Pulmonary artery endothelial cell (primary cell): ENCODE measurements around the gene IPO7. TPM values are rescaled to one million over a fixed set of nuclear protein-coding genes. Genes with fewer than 3 reads are reported as not detected.

Experiments used
- DNase-seq: peaks from one replicate; pipeline ENCODE4 v3.0.0-alpha.2; 2011; ENCODE audit warnings: low read depth, low spot score
- total RNA-seq: library from RNA; depleted of rRNA; stranded (reverse); fragments of >200 nt; gene quantifications from 2 replicates; pipeline ENCODE4 v1.2.3, GENCODE V29; 2014

Gene IPO7
- total RNA-seq, 1 donor from 2014 or later = 135 TPM

- no peak for DNase-seq
Observed at GRCh38 chr11:9490376-9490775, 105.9 kb downstream of the IPO7 start.

- no peak for DNase-seq
Observed at GRCh38 chr11:9493492-9493891, 109.0 kb downstream of the IPO7 start.

- no peak for DNase-seq
Observed at GRCh38 chr11:9494316-9494715, 109.9 kb downstream of the IPO7 start.

- no peak for DNase-seq
Observed at GRCh38 chr11:9495803-9496514, 111.5 kb downstream of the IPO7 start.

Other genes starting within 250 kb of the IPO7 start
- gene DENND5A, start 119.3 kb upstream of the IPO7 start, total RNA-seq = 185 and 210 TPM in 2 replicates
- gene TMEM41B, start 70.1 kb upstream of the IPO7 start, total RNA-seq = 45.8 and 76.2 TPM in 2 replicates
- gene ZNF143, start 76.4 kb downstream of the IPO7 start, total RNA-seq = 32.2 and 46.4 TPM in 2 replicates
- 19.1 and 22.5 TPM in 2 replicates for gene WEE1, start 189.0 kb downstream of the IPO7 start, total RNA-seq